NCI-H187 treated with DMSO at 0.1 percent for 48 hours (cell line): ENCODE data around the gene UCHL5.

Experiments used
- DNase-seq: peaks from one replicate; lab custom pipeline; 2025; lab: John Stamatoyannopoulos, UW

UCHL5 gene

DNA sequence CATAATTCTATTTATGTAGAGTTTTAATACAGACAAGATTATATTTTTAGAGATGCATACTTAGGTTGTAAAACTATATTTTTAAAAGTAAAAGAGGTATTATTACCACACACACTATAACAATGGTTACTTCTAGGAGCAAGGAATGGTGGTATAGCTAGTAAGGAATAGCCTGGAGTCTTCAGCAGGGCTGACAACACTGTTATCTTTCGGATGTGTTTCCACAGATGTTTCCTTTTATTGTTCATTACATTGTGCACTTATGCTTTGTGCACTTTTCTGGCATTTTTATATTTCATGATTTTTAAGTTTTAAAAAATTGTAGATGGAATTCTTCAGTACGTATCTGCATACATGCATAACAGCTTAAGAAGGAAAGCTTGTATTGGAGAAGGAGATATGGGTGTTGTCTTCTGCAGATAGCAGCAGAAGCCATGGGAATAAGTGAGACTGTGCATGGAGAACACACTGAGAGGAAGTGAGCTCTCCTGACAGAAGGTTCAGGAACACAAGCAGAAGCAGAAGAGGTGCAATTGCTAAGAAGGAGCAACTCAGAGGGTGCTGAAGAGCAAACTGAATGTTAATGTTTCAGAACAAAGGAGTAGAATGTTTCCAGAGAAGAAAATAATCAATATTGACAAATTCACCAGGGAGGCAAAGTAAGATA, 91.8 kb downstream of the UCHL5 start:
- DNase-seq: no peak

- DNase-seq: no peak
These were observed 93.1 kb downstream of the UCHL5 start for GRCh38 chr1:192966073-192966472.

GRCh38 chr1:192962901-192963300, 96.3 kb downstream of the UCHL5 start:
- DNase-seq: no peak
